A549 (cell line): Measurements from ENCODE around the gene KCNV2. TPM values are rescaled to one million over a fixed set of nuclear protein-coding genes. Genes with fewer than 3 reads are reported as not detected.

Experiments used
- ATAC-seq, 2 experiments: fragments of 200-7000 bp in 1 of 2; fragments of >200 bp in 1 of 2; cut with Nextera tagmentation in 1 of 2; cut with Tn5 transposase in 1 of 2; 3 replicates each; pipeline versions ENCODE4 v1.8.0 to v1.9.1; 2018 to 2020; ENCODE audit warnings: mild to moderate bottlenecking in 1 of 2, moderate library complexity in 1 of 2
- CTCF ChIA-PET: fragments of 300-600 bp; sonication (Branson Sonifier 250); formaldehyde crosslinking; extraction: SDS; loops from one replicate; lab custom pipeline; 2021; ENCODE audit warnings: antibody characterized with exemption, inconsistent platforms; lab: Yijun Ruan, JAX
- POLR2A ChIA-PET: fragments of 350-600 bp; formaldehyde crosslinking; extraction: SDS; loops from one replicate; lab custom pipeline; 2021; ENCODE audit warnings: antibody characterized with exemption, inconsistent platforms; lab: Yijun Ruan, JAX
- DNase-seq, 2 experiments: peaks; one replicate each; pipeline versions ENCODE4 v3.0.0 to v3.0.0-alpha.2; 2011 to 2016; ENCODE audit warnings: low read depth in 1 of 2, low spot score in 1 of 2
- FAIRE-seq: peaks from 2 replicates; lab custom pipeline; 2011; peaks lifted over from hg19 to GRCh38; lab: Jason Lieb, UNC
- H3K27ac ChIP-seq, 2 experiments: fragments of >200 bp; sonication (Bioruptor Twin); formaldehyde crosslinking; 3 replicates each; pipeline ENCODE4 v1.5.1; 2016 to 2017
- H3K4me1 ChIP-seq: fragments of >200 bp; sonication (Bioruptor Twin); formaldehyde crosslinking; 3 replicates; pipeline ENCODE4 v1.6.1; 2016
- H3K4me2 ChIP-seq: fragments of >200 bp; sonication (Bioruptor Twin); formaldehyde crosslinking; 3 replicates; pipeline ENCODE4 v1.6.1; 2016
- H3K4me3 ChIP-seq: fragments of >200 bp; sonication (Bioruptor Twin); formaldehyde crosslinking; 3 replicates; pipeline ENCODE4 v1.5.1; 2016
- H3K9me3 ChIP-seq: fragments of >200 bp; sonication (Bioruptor Twin); formaldehyde crosslinking; 3 replicates; pipeline ENCODE4 v1.6.1; 2016
- CBX8 ChIP-seq: fragments of 200-600 bp; sonication (generic); IDR thresholded peaks from 2 replicates; pipeline ENCODE4 v1.6.1; 2016
- EHF ChIP-seq: fragments of 250-450 bp; sonication (Bioruptor Pico); IDR thresholded peaks from 2 replicates; pipeline ENCODE4 v1.5.0; 2020; ENCODE audit warnings: mild to moderate bottlenecking
- ESRRA ChIP-seq: fragments of 150-350 bp; IDR thresholded peaks from 2 replicates; pipeline ENCODE4 v1.6.1; 2014; ENCODE audit warnings: mild to moderate bottlenecking, low read length, borderline replicate concordance
- GATA3 ChIP-seq: IDR thresholded peaks from 2 replicates; pipeline ENCODE4 v1.6.1; 2012; ENCODE audit warnings: borderline replicate concordance
- HDAC2 ChIP-seq: fragments of 200-600 bp; sonication (generic); IDR thresholded peaks from 2 replicates; pipeline ENCODE4 v1.6.1; 2016
- HOXB13 ChIP-seq: fragments of 250-450 bp; sonication (Bioruptor Pico); IDR thresholded peaks from 2 replicates; pipeline ENCODE4 v1.5.0; 2020; ENCODE audit warnings: low read depth, mild to moderate bottlenecking, moderate library complexity
- HOXB5 ChIP-seq: fragments of 250-450 bp; sonication (Bioruptor Pico); IDR thresholded peaks from 2 replicates; pipeline ENCODE4 v1.5.0; 2020; ENCODE audit warnings: mild to moderate bottlenecking, moderate library complexity
- NPAS2 ChIP-seq: fragments of 250-450 bp; sonication (Bioruptor Pico); IDR thresholded peaks from 2 replicates; pipeline ENCODE4 v1.8.0; 2022; ENCODE audit warnings: mild to moderate bottlenecking, moderate library complexity, borderline replicate concordance
- RAD21 ChIP-seq, 2 experiments: fragments of >200 bp in 1 of 2; sonication (Bioruptor Twin) in 1 of 2; formaldehyde crosslinking in 1 of 2; IDR thresholded peaks in 1 of 2; conservative IDR thresholded peaks in 1 of 2; 2 replicates in 1 of 2; 3 replicates in 1 of 2; pipeline ENCODE4 v1.6.1; 2012 to 2018; ENCODE audit warnings: inconsistent platforms in 1 of 2
- RFX5 ChIP-seq: fragments of 450-650 bp; IDR thresholded peaks from 2 replicates; pipeline ENCODE4 v1.7.1; 2014; ENCODE audit warnings: antibody characterized with exemption, mild to moderate bottlenecking, moderate library complexity
- RNF2 ChIP-seq: fragments of 200-600 bp; sonication (generic); IDR thresholded peaks from 2 replicates; pipeline ENCODE4 v1.6.1; 2016; ENCODE audit warnings: low read depth, mild to moderate bottlenecking, antibody characterized with exemption, moderate library complexity, borderline replicate concordance
- SREBF2 ChIP-seq: fragments of 450-650 bp; IDR thresholded peaks from 2 replicates; pipeline ENCODE4 v1.6.1; 2014; ENCODE audit warnings: mild to moderate bottlenecking, moderate library complexity
- TP53 ChIP-seq: fragments of 250-450 bp; sonication (Bioruptor Pico); IDR thresholded peaks from 2 replicates; pipeline ENCODE4 v1.5.0; 2021; ENCODE audit warnings: mild to moderate bottlenecking, moderate library complexity
- ZC3H11A ChIP-seq: fragments of 450-650 bp; IDR thresholded peaks from 2 replicates; pipeline ENCODE4 v1.6.1; 2014; ENCODE audit warnings: antibody characterized with exemption, mild to moderate bottlenecking
- ZSCAN20 ChIP-seq: fragments of 250-450 bp; sonication (Bioruptor Pico); IDR thresholded peaks from 2 replicates; pipeline ENCODE4 v1.8.0; 2022; ENCODE audit warnings: mild to moderate bottlenecking, moderate library complexity
- WGBS: methylation state at CpG from one replicate; pipeline ENCODE4 v1.1.6; 2017; ENCODE audit errors: missing lambda C conversion rate; 5-methylcytosine and 5-hydroxymethylcytosine counted together
- polyA plus RNA-seq, 4 experiments: library from polyadenylated mRNA; depleted of rRNA in 3 of 4; stranded (reverse); fragments of >200 nt; fragmentation: RNase III in 1 of 4; extraction: RNeasy Plus Mini Kit Qiagen cat#74134 plus additional on column Dnase treatment in 1 of 4; gene quantifications; 2 replicates in 3 of 4; 3 replicates in 1 of 4; pipeline ENCODE4 v1.2.3, GENCODE V29; 2011 to 2017
- TF ChIP-seq, protein P1 (sequence below): fragments of 150-350 bp; IDR thresholded peaks from 2 replicates; pipeline ENCODE4 v1.6.1; 2014; ENCODE audit warnings: low read depth, mild to moderate bottlenecking, low read length
- TF ChIP-seq, protein P2 (sequence below): fragments of 250-450 bp; sonication (Bioruptor Pico); IDR thresholded peaks from 2 replicates; pipeline ENCODE4 v1.5.0; 2020; ENCODE audit warnings: low read depth, mild to moderate bottlenecking, moderate library complexity
- TF ChIP-seq, protein P3 (sequence below): IDR thresholded peaks from 2 replicates; pipeline ENCODE4 v1.6.1; 2012
- TF ChIP-seq, protein P4 (sequence below): fragments of >200 bp; sonication (Bioruptor Twin); formaldehyde crosslinking; IDR thresholded peaks from 3 replicates; pipeline ENCODE4 v1.5.1; 2016
- TF ChIP-seq, protein P5 (sequence below): fragments of 450-650 bp; IDR thresholded peaks from 2 replicates; pipeline ENCODE4 v1.6.1; 2014; ENCODE audit warnings: antibody characterized with exemption

The KCNV2 gene
- polyA plus RNA-seq, 2 of the 4 experiments (the other 2 are of a cell fraction): not detected

DNA sequence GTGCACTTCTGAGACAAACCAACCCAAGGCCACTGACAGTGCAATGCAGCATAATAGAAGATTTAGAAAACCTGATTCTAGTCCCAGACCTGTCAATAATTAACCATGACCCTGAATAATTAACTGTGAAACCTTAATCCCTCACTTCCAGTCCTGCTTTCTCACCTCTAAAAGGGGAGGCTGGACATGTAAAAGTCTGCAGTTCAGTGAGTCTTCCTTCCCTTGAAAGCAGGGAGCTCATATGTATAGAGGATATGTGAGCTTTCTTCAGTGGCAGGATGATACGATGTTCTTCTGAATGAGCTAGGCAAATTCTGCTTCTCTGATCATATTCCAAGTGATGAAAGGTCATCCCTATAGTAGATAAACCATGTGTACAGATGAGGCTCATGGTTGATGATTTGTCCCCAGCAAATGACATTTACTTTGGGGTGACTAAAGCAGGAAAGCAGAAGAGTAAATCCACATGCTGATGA lies 2.9 kb downstream of the KCNV2 start:
- no peaks in the 10 kb centered on the region for H3K9me3 ChIP-seq
- peak overlapping the region; percentile 54 for H3K4me2 ChIP-seq
- WGBS: 15% methylated on average over 1 of the region's 1 CpG
- peak overlapping the region in 1 of 2 experiments; percentile 50; a peak in 3 of 6 replicates for H3K27ac ChIP-seq
- ATAC-seq (no peak; a peak in 1 of 6 replicates), FAIRE-seq (no peak), DNase-seq (peak in 1 of 2 experiments; percentile 4)
- peaks cover 19% of the 10 kb centered on the region for H3K4me1 ChIP-seq
- ChIA-PET CTCF (interaction anchor here (0.6 to 4.2 kb wide), 3 partner anchors 9 to 634 kb away, joined by 3 to 20 read pairs (median 4); no protein-coding TSS in a partner anchor), POLR2A (no interaction called here)
- no peak overlapping the region for H3K4me3 ChIP-seq
- TF ChIP-seq CBX8: no peak
- TF ChIP-seq RNF2: no peak
- TF ChIP-seq, protein P1, sequence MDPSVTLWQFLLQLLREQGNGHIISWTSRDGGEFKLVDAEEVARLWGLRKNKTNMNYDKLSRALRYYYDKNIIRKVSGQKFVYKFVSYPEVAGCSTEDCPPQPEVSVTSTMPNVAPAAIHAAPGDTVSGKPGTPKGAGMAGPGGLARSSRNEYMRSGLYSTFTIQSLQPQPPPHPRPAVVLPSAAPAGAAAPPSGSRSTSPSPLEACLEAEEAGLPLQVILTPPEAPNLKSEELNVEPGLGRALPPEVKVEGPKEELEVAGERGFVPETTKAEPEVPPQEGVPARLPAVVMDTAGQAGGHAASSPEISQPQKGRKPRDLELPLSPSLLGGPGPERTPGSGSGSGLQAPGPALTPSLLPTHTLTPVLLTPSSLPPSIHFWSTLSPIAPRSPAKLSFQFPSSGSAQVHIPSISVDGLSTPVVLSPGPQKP: no peak
- no peak for TF ChIP-seq TP53
- TF ChIP-seq, protein P2, sequence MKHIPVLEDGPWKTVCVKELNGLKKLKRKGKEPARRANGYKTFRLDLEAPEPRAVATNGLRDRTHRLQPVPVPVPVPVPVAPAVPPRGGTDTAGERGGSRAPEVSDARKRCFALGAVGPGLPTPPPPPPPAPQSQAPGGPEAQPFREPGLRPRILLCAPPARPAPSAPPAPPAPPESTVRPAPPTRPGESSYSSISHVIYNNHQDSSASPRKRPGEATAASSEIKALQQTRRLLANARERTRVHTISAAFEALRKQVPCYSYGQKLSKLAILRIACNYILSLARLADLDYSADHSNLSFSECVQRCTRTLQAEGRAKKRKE (CRISPR knock-in tag): no peak
- TF ChIP-seq NPAS2 (CRISPR knock-in tag): no peak
- TF ChIP-seq, protein P3, sequence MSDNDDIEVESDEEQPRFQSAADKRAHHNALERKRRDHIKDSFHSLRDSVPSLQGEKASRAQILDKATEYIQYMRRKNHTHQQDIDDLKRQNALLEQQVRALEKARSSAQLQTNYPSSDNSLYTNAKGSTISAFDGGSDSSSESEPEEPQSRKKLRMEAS: no peak
- TF ChIP-seq EHF (CRISPR knock-in tag): no peak
- TF ChIP-seq, protein P4, sequence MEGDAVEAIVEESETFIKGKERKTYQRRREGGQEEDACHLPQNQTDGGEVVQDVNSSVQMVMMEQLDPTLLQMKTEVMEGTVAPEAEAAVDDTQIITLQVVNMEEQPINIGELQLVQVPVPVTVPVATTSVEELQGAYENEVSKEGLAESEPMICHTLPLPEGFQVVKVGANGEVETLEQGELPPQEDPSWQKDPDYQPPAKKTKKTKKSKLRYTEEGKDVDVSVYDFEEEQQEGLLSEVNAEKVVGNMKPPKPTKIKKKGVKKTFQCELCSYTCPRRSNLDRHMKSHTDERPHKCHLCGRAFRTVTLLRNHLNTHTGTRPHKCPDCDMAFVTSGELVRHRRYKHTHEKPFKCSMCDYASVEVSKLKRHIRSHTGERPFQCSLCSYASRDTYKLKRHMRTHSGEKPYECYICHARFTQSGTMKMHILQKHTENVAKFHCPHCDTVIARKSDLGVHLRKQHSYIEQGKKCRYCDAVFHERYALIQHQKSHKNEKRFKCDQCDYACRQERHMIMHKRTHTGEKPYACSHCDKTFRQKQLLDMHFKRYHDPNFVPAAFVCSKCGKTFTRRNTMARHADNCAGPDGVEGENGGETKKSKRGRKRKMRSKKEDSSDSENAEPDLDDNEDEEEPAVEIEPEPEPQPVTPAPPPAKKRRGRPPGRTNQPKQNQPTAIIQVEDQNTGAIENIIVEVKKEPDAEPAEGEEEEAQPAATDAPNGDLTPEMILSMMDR: no peak
- no peak for TF ChIP-seq SREBF2
- TF ChIP-seq HOXB13 (CRISPR knock-in tag): no peak
- no peak for TF ChIP-seq ZSCAN20

DNA sequence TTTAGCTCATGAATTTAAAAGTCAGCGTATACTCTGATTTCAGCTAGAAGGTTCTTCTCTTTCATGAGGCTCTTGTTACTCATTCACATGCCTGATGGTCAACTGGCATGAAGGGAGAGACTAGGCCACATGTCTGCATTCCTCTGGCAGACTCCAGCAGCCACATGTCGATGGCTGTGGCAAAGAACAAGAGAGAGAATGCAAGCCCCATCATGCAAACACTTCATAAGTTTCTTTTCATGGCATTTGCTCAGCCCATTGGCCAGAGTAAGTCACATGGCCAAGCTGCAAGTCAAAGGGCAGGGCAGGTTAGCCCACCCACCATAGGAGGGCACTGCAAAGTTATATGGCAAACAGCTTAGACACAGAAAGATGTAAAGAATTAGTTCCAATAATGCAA lies 5.4 kb downstream of the KCNV2 start:
- FAIRE-seq: no peak
- H3K4me1 ChIP-seq: peaks cover 31% of the 10 kb centered on the region
- ChIA-PET CTCF (no interaction called here), POLR2A (no interaction called here)
- no peaks in the 10 kb centered on the region for H3K9me3 ChIP-seq
- ATAC-seq: no peak
- H3K27ac ChIP-seq: no peak overlapping the region
- 84% methylated on average over 2 of the region's 2 CpGs for WGBS
- no peak overlapping the region for H3K4me3 ChIP-seq
- DNase-seq: no peak
- no peak overlapping the region for H3K4me2 ChIP-seq
- TF ChIP-seq, protein P5, sequence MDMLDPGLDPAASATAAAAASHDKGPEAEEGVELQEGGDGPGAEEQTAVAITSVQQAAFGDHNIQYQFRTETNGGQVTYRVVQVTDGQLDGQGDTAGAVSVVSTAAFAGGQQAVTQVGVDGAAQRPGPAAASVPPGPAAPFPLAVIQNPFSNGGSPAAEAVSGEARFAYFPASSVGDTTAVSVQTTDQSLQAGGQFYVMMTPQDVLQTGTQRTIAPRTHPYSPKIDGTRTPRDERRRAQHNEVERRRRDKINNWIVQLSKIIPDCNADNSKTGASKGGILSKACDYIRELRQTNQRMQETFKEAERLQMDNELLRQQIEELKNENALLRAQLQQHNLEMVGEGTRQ: peak; percentile 3; the same call in 1 of the 2 replicates
- TF ChIP-seq HOXB13 (CRISPR knock-in tag): no peak

DNA sequence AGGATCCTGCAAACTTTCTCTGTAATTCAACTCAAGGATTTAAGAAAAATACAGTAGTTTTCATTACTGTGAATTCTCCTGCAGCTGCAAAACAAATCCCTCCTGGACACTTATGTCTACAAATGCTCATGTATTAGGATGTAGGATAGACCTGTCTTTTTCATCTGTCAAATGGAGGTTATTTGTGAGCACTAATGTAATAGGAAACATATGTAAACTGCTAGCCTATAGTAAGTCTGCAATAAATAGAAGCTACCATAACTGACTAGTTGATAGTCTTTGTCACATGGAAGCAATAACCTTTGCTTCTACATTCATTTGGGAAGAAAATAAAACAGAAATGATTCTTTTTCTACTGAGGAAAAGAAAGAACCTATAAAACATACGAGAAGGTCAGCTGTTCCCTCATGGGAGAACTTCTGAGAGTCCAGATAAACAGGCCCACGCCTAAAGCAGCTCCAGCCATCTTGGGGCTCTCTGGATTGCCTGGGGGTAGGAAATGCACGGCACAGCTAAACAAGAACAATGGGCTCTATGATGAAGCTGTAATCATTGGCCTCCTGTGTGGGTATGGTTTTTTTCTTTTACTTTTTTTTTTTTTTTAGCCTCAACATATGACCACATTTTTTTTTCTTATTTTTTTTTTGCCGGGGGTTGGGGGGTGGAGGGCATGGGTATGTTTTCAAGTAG lies 6.2 kb downstream of the KCNV2 start:
- ChIA-PET CTCF (no interaction called here), POLR2A (no interaction called here)
- 90% methylated on average over 4 of the region's 4 CpGs for WGBS
- H3K4me3 ChIP-seq: no peak overlapping the region
- H3K27ac ChIP-seq: no peak overlapping the region
- no peak overlapping the region for H3K4me2 ChIP-seq
- H3K4me1 ChIP-seq: peaks cover 39% of the 10 kb centered on the region
- no peak for ATAC-seq
- TF ChIP-seq ESRRA: no peak
- TF ChIP-seq RAD21 (conservative IDR thresholded peaks at IDR 0.05 in 1 of 2, IDR thresholded peaks at IDR 0.05 in 1 of 2): no peak
- TF ChIP-seq ZC3H11A: no peak
- no peak for TF ChIP-seq HOXB5 (CRISPR knock-in tag)
- no peak for TF ChIP-seq RFX5
- no peak for TF ChIP-seq CBX8
- no peak for TF ChIP-seq HDAC2
- no peak for TF ChIP-seq GATA3
- TF ChIP-seq, all 56 proteins: peak for 0
- DNase-seq: no peak
- no peaks in the 10 kb centered on the region for H3K9me3 ChIP-seq
- FAIRE-seq: no peak
